HG03196 (cell line): ENCODE data around the gene WDFY1.
A peak's percentile ranks its signal among the peaks of the same experiment; 100 is the strongest.
"Not testable (repeated sequence)": the region's sequence is repeated elsewhere in the genome, so short reads cannot be mapped to it uniquely, and the experiment has no call there.

Source experiments
- ATAC-seq: cut with Tn5 transposase; IDR thresholded peaks from one replicate; pipeline ENCODE4 v1.9.1; 2021; ENCODE audit not compliant: unreplicated experiment

The WDFY1 gene

DNA sequence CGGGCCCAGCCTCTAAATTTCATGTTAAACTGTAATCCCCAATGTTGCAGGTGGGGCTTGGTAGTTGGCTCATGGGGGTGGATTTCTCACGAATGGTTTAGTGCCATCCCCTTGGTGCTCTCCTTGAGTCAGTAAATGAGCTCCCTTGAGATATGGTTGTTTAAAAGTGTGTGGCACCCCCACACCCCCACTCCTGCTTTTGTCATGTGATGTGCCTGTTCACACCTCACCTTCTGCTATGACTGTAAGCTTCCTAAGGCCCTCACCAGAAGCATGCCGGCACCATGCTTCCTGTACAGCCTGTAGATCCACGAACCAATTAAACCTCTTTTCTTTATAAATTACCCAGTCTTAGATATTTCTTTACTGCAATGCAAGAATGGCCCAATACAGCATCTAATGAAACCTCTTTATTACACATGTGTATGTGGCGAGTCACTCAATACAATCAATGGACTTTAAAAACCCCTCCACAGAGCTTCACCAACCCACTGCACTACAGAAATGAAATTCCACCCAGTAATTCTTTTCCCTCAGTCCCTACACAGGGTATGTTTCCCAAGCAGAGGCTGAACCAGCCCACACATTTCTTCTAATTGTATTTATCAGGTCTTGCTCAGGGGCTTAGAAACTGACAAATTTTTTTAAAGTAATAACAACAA lies 47.3 kb downstream of the WDFY1 start:
- no peak for ATAC-seq

- ATAC-seq = peak; percentile 69
Measured at GRCh38 chr2:223896833-223897311, 48.3 kb downstream of the WDFY1 start.

DNA sequence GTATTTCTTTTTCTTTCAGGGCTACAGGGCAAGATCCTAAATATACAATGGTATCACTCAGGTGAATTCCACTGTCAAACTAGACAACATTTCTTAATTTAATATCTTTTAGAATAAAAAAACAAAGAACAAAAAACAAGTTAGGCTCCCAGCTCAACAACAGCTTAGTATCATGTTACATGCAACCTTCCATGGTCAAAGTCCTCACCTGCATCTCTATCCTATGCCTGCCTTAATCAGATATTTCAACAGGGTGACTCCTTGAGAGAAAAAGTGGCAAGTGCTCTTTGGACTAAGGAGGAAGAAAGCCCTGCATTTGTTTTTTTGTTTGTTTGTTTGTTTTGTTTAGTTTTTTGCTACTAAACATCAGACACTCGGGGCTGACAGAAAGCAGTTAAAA lies 50.2 kb downstream of the WDFY1 start:
- ATAC-seq = no peak

DNA sequence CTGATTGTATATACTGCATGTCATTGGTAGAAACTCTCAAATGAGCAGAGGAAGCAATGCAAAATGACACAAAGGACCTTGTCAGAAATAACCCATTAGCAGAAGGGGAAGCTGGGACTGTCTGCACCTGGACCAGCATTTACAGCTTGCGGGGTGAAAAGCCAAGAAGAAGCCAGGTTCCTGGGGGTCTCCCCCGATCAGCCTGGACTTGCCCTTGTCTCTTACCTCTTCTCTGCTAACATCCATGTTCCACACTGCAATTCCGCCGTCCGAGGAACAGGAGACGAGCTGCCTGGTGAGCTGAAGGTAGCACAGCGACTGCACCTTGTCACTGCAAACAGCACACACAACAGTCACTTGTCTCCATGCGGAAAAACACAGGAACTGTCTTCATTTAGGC lies 51.1 kb downstream of the WDFY1 start:
- ATAC-seq = no peak

DNA sequence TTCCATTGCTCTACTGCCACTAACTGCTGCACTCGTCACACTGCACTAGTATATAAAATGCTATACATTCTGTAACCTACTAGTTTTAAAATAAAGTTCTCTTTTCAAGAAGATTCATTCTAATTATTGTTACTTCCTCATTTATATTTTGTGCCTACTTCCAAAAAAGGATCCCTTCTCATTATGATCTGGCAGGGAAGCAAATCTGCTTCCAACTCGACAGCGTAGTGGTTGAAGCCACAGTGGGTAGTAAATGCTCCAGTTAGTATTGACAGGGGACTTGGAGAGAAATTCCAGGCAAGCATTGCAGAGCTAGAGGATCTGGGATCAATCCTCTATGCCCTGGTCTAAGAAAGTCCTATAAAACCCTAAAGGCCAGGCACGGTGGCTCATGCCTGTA lies 54.4 kb downstream of the WDFY1 start:
- ATAC-seq = no peak

- no peak for ATAC-seq
Measured at GRCh38 chr2:223889229-223889628, 55.9 kb downstream of the WDFY1 start.

GRCh38 chr2:223888251-223888650 lies 56.9 kb downstream of the WDFY1 start:
- ATAC-seq = no peak

GRCh38 chr2:223887127-223887526 lies 58.0 kb downstream of the WDFY1 start:
- no peak for ATAC-seq

DNA sequence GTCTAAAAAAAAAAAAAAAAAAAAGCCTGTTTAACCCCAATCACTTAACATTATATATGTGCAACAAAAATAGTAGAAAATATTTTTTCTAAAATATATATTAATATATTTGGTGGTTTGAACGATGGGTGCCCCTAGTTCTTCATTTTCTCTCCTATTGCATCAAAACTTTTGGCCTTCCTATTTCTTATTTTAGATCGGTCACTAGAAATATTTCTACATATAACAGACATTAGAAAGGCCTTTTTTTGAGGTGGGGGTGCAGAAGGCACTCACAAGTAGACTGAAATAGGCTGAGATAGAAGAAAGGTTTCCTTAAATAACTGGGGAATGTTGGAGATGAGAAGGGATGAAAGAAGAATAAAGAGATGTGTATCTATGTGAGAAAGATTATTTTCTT lies 58.4 kb downstream of the WDFY1 start:
- no peak for ATAC-seq

DNA sequence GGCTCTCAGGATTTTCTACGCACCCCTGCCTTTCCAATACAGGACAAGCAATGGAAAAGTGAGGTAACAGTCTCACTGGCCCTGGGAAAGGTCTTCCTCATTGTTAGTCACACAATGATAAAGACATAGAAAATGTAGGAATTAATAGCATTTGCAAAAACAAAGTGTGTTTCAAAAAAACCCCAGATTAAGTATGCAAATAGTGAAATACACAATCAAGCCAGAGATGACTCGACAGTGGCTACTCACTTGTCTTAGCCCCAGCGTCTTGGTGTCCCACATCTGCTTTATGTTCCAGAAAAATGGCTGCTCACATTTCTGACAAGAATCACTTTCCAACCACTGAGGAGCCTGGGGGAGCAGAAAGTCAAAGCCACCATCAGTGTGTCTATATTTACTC lies 60.7 kb downstream of the WDFY1 start:
- ATAC-seq = peak; percentile 72

GRCh38 chr2:223882715-223883114 lies 62.4 kb downstream of the WDFY1 start:
- ATAC-seq = no peak

GRCh38 chr2:223880796-223881195 lies 64.3 kb downstream of the WDFY1 start:
- no peak for ATAC-seq

- peak; percentile 65 for ATAC-seq
Measured at GRCh38 chr2:223877721-223878410, 67.3 kb downstream of the WDFY1 start.

DNA sequence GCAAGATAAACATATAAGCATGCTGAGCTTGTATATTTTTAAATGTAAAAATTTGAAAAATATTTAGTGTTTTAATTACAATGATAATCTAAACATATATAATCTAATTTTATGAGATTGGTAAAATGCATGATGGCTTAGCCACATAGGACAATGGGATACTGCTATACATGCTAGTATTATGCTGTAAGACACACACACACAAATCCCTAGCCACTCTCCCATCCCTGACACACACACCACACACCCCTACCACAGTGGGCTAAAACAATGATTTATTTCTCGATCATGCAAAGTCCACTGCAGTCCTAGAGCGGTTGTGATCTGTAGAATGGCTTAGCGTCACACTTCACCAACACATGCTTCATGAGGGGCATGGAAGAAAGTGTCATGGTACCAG lies 71.5 kb downstream of the WDFY1 start:
- no peak for ATAC-seq

DNA sequence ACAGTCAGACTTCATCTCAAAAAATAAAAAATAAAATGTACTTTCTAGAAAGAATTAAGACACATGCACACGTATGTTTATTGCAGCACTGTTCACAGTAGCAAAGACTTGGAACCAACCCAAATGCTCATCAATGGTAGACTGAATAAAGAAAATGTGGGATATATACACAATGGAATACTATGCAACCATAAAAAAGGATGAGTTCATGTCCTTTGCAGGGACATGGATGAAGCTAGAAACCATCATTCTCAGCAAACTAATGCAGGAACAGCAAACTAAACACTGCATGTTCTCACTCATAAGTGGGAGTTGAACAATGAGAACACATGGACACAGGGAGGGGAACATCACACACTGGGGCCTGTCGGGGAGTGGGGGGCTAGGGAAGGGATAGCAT lies 72.4 kb downstream of the WDFY1 start:
- not testable (repeated sequence) for ATAC-seq

- ATAC-seq = not testable (repeated sequence)
Measured at GRCh38 chr2:223871661-223872060, 73.5 kb downstream of the WDFY1 start.

DNA sequence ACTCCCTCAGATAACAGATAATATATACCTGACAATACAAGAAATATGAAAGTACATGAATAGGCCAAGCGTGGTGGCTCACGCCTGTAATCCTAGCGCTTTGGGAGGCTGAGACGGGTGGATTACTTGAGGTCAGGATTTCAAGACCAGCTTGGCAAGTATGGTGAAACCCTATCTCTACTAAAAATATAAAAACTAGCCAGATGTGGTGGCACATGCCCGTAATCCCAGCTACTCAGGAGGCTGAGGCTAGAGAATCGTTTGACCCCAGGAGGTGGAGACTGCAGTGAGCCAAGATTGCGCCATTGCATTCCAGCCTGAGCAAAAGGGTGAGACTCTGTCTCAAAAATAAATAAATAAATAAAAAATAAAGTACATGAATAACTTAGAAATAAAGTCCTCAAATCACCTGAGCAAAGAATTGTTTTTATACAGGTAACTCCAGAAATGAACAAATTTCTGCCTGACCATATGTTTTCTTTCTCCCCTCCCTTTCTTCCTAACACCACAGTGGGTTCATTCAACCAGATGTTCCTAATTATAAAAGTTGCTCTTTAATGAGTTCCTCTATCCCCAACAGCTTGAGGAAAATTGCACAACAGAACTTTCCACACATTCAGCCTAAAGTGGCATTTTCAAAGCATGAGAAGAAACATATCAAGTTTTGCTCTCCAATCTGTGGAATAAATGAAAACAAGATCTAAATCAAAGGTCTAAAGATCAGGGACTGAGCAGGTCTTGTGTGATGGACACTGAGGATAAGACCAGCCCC lies 74.1 kb downstream of the WDFY1 start:
- no peak for ATAC-seq

DNA sequence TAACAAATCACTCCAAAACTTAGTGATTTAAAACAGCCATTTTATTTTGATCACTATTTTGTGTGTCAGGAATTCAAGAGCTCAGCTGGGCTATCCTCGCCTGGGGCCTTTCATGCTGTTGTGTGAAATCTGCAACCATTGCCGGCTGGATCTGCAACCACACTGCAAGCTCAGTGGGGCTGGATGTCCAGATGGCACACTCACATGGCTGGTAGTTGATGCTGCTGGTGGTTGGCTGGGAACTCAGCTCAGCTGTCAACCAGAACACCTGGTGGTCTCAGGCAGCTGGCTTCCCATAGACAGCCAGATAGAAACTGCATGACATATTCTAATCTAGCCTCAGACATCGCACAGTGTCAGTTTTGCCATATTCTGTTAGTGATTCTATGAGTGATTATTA lies 77.1 kb downstream of the WDFY1 start:
- ATAC-seq = no peak

DNA sequence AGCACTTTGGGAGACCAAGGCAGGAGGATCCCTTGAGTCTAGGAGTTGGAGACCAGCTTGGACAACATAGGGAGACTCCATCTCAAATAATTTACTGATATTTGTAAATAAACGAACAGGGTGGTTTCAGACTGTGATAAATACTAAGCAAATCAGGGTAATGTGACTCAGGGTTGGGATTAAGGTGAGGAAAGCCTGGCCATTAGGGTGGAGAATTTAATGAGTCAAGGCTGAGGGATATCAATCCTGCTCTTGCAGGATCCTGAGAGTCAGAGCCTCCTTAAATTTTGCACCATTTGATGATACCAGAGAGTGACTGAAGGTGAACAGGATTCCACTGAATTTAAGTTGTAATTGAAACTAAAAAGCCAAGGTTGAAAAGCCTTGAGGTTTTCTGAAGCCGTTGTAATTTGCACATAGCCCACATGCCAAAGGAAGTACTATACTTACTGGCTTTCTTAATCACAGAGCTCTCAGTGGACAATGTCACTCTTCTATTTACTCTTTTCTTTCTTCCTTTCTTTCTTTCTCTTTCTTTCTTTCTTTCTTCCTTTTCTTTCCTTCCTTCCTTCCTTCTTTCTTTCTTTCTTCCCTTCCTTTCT lies 79.1 kb downstream of the WDFY1 start:
- no peak for ATAC-seq

GRCh38 chr2:223865124-223865523 lies 80.0 kb downstream of the WDFY1 start:
- no peak for ATAC-seq

- no peak for ATAC-seq
Measured at GRCh38 chr2:223863491-223863890, 81.6 kb downstream of the WDFY1 start.
